A673 (cell line): ENCODE data around the gene HPCAL1.

Experiments used
- EZH2 ChIP-seq: fragments of 200-600 bp; sonication (generic); IDR thresholded peaks from 2 replicates; pipeline ENCODE4 v1.6.1; 2017; ENCODE audit warnings: borderline replicate concordance, low read depth, mild to moderate bottlenecking, mixed read lengths, antibody characterized with exemption, low read length; ENCODE audit not compliant: poor library complexity, severe bottlenecking
- TF ChIP-seq, protein P1 (sequence below): fragments of 300-800, 200-600 bp; sonication (generic); conservative IDR thresholded peaks from 2 replicates; pipeline ENCODE4 v1.5.1; 2017; ENCODE audit warnings: low read depth, mild to moderate bottlenecking, antibody characterized with exemption, low read length, moderate library complexity, mixed read lengths

DNA sequence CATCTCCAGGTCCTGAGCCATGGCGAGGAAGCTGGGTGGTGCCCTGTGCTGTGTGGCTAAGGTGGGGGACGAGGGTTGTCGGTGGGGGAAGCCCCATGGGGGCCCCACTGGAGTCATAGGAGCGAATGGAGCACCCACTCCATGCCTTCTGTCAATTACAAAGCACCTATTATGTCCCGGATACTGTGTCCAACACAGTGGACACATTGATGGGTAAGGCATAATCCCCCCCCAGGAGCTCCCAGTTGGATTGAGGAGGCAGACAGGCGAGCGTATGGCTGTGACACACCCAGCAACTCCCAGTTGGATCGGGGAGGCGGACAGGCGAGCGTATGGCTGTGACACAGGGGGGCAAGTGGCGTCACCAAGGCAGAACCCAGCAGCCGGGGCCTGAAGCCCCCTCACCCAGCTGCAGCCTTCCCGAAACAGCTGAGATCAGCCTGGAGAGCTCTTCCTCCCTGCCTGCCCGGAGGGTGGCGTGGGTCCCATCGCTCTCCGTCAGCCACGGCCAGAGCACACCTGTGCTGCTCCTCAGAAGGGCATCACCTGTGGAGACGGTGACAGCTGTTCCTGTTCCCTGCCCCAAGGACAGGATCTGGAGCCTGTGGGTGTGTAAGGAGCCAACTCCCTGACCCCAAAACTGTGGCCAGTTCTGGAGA, 69.6 kb downstream of the HPCAL1 start:
- TF ChIP-seq, protein P1, sequence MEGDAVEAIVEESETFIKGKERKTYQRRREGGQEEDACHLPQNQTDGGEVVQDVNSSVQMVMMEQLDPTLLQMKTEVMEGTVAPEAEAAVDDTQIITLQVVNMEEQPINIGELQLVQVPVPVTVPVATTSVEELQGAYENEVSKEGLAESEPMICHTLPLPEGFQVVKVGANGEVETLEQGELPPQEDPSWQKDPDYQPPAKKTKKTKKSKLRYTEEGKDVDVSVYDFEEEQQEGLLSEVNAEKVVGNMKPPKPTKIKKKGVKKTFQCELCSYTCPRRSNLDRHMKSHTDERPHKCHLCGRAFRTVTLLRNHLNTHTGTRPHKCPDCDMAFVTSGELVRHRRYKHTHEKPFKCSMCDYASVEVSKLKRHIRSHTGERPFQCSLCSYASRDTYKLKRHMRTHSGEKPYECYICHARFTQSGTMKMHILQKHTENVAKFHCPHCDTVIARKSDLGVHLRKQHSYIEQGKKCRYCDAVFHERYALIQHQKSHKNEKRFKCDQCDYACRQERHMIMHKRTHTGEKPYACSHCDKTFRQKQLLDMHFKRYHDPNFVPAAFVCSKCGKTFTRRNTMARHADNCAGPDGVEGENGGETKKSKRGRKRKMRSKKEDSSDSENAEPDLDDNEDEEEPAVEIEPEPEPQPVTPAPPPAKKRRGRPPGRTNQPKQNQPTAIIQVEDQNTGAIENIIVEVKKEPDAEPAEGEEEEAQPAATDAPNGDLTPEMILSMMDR: no peak
- TF ChIP-seq EZH2: no peak
